ENCODE results near the gene OASL.

- TF ChIP-seq, protein P1, sequence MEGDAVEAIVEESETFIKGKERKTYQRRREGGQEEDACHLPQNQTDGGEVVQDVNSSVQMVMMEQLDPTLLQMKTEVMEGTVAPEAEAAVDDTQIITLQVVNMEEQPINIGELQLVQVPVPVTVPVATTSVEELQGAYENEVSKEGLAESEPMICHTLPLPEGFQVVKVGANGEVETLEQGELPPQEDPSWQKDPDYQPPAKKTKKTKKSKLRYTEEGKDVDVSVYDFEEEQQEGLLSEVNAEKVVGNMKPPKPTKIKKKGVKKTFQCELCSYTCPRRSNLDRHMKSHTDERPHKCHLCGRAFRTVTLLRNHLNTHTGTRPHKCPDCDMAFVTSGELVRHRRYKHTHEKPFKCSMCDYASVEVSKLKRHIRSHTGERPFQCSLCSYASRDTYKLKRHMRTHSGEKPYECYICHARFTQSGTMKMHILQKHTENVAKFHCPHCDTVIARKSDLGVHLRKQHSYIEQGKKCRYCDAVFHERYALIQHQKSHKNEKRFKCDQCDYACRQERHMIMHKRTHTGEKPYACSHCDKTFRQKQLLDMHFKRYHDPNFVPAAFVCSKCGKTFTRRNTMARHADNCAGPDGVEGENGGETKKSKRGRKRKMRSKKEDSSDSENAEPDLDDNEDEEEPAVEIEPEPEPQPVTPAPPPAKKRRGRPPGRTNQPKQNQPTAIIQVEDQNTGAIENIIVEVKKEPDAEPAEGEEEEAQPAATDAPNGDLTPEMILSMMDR (conservative IDR thresholded peaks at IDR 0.05; ENCODE audit: low read length), result no peak
- TF ChIP-seq EZH2phosphoT487 (IDR thresholded peaks at IDR 0.05; ENCODE audit: borderline replicate concordance), result no peak
Observed at GRCh38 chr12:121036810-121037326, 2.2 kb downstream of the OASL start.
